ENCODE measurements around the gene XYLT1. TPM values are rescaled to one million over a fixed set of nuclear protein-coding genes. Genes with fewer than 3 reads are reported as not detected.

XYLT1 gene
- total RNA-seq, 1 donor from 2014 or later, result 12.3 TPM

DNA sequence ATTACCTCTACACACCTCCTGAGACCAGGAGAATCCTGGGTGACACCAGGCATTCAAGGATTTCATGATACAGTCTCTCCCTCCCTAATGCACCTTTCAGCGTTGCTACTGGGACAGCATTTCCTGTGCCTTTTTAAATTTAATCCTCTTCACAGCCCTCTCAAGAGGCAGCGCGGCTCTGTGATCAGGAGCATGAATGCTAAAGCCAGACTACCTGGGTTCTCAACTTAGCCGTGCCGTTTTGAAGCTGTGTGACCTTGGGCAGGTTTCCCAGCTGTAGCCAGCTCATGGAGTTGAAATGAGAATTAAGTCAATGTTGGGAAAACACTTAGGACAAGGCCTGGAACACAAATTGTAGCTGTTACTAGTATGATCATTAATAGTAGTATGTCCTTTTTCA, 191.8 kb downstream of the XYLT1 start:
- TF ChIP-seq, protein P1, sequence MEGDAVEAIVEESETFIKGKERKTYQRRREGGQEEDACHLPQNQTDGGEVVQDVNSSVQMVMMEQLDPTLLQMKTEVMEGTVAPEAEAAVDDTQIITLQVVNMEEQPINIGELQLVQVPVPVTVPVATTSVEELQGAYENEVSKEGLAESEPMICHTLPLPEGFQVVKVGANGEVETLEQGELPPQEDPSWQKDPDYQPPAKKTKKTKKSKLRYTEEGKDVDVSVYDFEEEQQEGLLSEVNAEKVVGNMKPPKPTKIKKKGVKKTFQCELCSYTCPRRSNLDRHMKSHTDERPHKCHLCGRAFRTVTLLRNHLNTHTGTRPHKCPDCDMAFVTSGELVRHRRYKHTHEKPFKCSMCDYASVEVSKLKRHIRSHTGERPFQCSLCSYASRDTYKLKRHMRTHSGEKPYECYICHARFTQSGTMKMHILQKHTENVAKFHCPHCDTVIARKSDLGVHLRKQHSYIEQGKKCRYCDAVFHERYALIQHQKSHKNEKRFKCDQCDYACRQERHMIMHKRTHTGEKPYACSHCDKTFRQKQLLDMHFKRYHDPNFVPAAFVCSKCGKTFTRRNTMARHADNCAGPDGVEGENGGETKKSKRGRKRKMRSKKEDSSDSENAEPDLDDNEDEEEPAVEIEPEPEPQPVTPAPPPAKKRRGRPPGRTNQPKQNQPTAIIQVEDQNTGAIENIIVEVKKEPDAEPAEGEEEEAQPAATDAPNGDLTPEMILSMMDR (IDR thresholded peaks at IDR 0.05; ENCODE audit: unreplicated experiment), result no peak
- no peak overlapping the region for H3K27ac Mint-ChIP-seq
- H3K36me3 Mint-ChIP-seq (ENCODE audit: insufficient read depth), result no peaks in the 10 kb centered on the region
- no peaks in the 10 kb centered on the region for H3K9me3 Mint-ChIP-seq (ENCODE audit: low read depth)
- no peak overlapping the region for H3K4me3 Mint-ChIP-seq (ENCODE audit: low read depth)
- no peak for DNase-seq (ENCODE audit: low spot score, unreplicated experiment)
- H3K27me3 Mint-ChIP-seq, result no peaks in the 10 kb centered on the region
- H3K4me1 Mint-ChIP-seq (ENCODE audit: low read depth), result peaks cover 8% of the 10 kb centered on the region

DNA sequence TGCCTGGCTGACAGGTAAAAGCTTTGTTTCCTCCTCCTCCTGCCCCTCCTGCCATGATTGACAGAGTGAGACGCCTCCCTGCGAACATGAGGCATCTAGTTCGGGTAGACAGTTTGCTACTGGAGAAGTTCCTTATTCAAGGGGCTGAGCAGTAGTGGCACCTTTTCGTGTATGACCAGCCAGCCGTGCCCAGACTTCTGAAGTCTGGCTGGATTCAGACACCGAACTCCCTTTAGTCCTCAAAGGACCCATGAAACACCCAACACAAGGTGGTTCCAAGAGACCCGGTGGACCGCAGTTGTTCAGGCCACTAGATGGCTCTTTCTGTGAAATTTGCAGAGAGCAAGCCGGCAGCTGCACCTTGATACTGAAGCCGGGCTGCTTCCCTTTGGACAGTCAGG, 192.8 kb downstream of the XYLT1 start:
- Mint-ChIP-seq H3K9me3 (ENCODE audit: low read depth) (no peaks in the 10 kb centered on the region), H3K4me3 (ENCODE audit: low read depth) (no peak overlapping the region), H3K27me3 (no peaks in the 10 kb centered on the region), H3K27ac (no peak overlapping the region), H3K36me3 (ENCODE audit: insufficient read depth) (no peaks in the 10 kb centered on the region), H3K4me1 (ENCODE audit: low read depth) (peaks cover 8% of the 10 kb centered on the region)
- TF ChIP-seq, protein P1 (IDR thresholded peaks at IDR 0.05; ENCODE audit: unreplicated experiment), result peak; percentile 46
- DNase-seq (ENCODE audit: low spot score, unreplicated experiment), result no peak

DNA sequence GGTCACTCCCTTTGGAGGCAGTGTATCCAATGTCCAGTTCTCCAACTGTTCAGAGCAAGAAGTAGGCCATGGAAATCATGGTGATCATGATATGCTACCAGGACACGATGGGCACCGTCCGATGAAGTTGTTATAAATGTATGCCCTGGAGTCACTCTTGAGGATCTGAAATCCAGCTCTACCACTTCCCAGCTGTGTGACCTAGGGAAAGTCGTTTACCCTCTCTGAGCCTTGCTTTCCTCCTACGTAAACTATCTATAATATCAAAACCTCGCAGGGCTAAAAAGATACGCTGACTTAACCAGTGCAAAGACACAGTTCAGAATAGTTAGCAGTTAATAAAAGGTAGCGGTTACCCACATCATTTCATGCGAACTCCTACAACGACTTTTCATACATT, 194.2 kb downstream of the XYLT1 start:
- peaks cover 10% of the 10 kb centered on the region for H3K4me1 Mint-ChIP-seq (ENCODE audit: low read depth)
- H3K36me3 Mint-ChIP-seq (ENCODE audit: insufficient read depth), result no peaks in the 10 kb centered on the region
- TF ChIP-seq, protein P1 (IDR thresholded peaks at IDR 0.05; ENCODE audit: unreplicated experiment), result no peak
- DNase-seq (ENCODE audit: low spot score, unreplicated experiment), result no peak
- no peaks in the 10 kb centered on the region for H3K9me3 Mint-ChIP-seq (ENCODE audit: low read depth)
- no peak overlapping the region for H3K4me3 Mint-ChIP-seq (ENCODE audit: low read depth)
- H3K27ac Mint-ChIP-seq, result no peak overlapping the region
- H3K27me3 Mint-ChIP-seq, result no peaks in the 10 kb centered on the region

DNA sequence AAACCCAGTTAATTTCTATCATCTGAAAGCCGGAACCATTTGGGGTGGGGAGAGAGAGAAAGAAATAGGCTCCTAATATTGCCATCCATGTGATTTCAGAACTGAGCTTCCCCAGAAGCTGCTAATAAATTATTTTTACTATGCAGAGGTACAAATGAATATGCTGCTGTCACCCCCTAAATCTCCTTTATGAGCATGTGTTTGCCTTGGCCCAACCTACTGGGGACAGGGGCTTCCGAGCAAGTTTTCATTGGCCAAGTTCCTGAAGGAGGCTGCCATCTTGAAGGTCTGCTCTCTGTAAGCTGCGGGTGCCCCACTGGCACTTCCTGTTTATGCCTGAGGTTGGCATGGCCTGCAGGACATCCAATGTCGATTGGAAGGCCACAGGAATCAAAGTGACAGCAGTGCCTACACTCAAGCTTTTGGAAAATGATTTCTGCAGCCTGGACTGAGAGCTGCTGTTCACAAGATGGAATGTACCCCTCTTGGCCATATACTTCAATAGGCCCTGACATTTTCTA, 194.7 kb downstream of the XYLT1 start:
- H3K9me3 Mint-ChIP-seq (ENCODE audit: low read depth), result no peaks in the 10 kb centered on the region
- H3K36me3 Mint-ChIP-seq (ENCODE audit: insufficient read depth), result no peaks in the 10 kb centered on the region
- H3K27ac Mint-ChIP-seq, result no peak overlapping the region
- no peak for DNase-seq (ENCODE audit: low spot score, unreplicated experiment)
- TF ChIP-seq, protein P1 (IDR thresholded peaks at IDR 0.05; ENCODE audit: unreplicated experiment), result no peak
- no peak overlapping the region for H3K4me3 Mint-ChIP-seq (ENCODE audit: low read depth)
- H3K27me3 Mint-ChIP-seq, result no peaks in the 10 kb centered on the region
- peaks cover 12% of the 10 kb centered on the region for H3K4me1 Mint-ChIP-seq (ENCODE audit: low read depth)

DNA sequence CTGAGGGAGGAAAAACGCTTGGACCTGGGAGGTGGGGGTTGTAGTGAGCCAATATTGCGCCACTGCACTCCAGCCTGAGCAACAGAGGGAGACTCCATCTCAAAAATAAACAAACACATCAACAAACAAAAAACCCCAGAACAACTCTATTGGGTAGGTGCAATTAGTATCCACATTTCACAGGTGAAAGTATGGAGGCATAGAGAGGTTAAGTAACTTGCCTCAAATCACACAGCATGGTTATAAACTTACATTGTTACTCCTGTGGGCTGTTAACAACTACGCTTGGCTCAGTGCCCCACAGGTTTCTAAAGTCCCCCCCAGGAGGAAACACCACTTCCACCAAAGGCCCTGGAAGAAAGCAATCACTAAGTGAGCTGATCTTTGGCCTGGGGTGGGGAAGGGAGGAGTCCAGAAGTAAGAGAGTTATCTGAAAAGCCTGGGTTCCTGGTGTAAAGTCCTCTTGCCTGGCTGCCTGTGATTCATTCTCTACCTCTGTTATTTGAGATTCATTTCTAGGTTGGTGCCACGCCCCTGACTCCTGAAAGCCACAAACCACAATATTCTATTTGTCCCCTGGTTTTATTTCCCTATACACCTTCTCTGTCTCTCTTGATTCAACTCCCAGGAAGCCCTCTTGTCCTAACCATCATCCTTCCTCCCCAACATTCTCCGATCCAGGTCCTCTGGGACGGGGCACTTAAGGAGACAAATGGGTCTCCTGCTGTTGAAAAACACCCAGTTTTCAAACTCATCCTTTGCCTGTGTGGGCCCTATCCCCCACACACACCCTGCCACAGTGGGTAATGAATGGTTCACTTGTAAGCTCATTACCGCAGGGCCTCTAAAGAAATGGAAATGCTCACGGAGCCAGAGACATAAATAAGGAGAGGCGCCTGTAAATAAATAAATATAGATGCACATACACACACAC, 195.4 kb downstream of the XYLT1 start:
- TF ChIP-seq, protein P1 (IDR thresholded peaks at IDR 0.05; ENCODE audit: unreplicated experiment), result no peak
- Mint-ChIP-seq H3K4me3 (ENCODE audit: low read depth) (no peak overlapping the region), H3K27me3 (no peaks in the 10 kb centered on the region), H3K4me1 (ENCODE audit: low read depth) (peaks cover 19% of the 10 kb centered on the region), H3K27ac (peak overlapping the region; percentile 90), H3K9me3 (ENCODE audit: low read depth) (no peaks in the 10 kb centered on the region), H3K36me3 (ENCODE audit: insufficient read depth) (no peaks in the 10 kb centered on the region)
- DNase-seq (ENCODE audit: low spot score, unreplicated experiment), result no peak
